Neural progenitor cell (in vitro differentiated cells): ENCODE results near the gene ORMDL3.

Experiments
- EZH2 ChIP-seq: fragments of 200-600 bp; sonication (generic); IDR thresholded peaks from 2 replicates; pipeline ENCODE4 v1.6.1; 2017; ENCODE audit warnings: antibody characterized with exemption, mild to moderate bottlenecking, moderate library complexity
- TF ChIP-seq, protein P1 (sequence below): fragments of 200-600 bp; sonication (generic); IDR thresholded peaks from 2 replicates; pipeline ENCODE4 v1.5.1; 2017; ENCODE audit warnings: antibody characterized with exemption, mild to moderate bottlenecking

DNA sequence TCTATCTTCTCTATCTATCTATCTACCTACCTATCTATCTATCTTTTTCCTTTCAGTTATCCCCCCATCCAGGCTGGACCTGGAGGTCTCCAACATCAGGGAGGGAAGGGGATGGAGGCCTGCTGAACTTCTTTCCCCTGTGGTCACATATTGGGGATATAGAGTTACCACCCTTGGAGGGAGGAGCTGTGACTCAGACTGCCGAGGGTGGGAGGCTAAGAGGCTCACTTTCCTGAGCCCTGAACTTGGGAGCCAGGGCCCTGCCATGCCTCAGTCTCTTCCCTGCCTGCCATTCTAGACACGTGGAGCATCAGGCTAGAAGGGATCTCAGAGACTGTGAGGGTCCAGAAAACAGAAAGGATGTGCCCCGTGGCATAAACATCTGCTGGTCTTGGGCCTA is 8.5 kb upstream of the ORMDL3 start:
- TF ChIP-seq, protein P1, sequence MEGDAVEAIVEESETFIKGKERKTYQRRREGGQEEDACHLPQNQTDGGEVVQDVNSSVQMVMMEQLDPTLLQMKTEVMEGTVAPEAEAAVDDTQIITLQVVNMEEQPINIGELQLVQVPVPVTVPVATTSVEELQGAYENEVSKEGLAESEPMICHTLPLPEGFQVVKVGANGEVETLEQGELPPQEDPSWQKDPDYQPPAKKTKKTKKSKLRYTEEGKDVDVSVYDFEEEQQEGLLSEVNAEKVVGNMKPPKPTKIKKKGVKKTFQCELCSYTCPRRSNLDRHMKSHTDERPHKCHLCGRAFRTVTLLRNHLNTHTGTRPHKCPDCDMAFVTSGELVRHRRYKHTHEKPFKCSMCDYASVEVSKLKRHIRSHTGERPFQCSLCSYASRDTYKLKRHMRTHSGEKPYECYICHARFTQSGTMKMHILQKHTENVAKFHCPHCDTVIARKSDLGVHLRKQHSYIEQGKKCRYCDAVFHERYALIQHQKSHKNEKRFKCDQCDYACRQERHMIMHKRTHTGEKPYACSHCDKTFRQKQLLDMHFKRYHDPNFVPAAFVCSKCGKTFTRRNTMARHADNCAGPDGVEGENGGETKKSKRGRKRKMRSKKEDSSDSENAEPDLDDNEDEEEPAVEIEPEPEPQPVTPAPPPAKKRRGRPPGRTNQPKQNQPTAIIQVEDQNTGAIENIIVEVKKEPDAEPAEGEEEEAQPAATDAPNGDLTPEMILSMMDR, result no peak
- TF ChIP-seq EZH2, result no peak
